ENCODE results near the gene CASP8. TPM values are rescaled to one million over a fixed set of nuclear protein-coding genes. Genes with fewer than 3 reads are reported as not detected.

Gene CASP8
- total RNA-seq, 1 experiment from 2014 or later: 33.4 TPM

- DNase-seq: no peak
- POLR2A ChIA-PET: no interaction called here
- H3K4me3 ChIP-seq (ENCODE audit: low read depth, low read length): no peak overlapping the region
- H3K27me3 ChIP-seq (replicated peaks; ENCODE audit: control insufficient read depth, insufficient read depth, low read length): no peaks in the 10 kb centered on the region
- BruUV-seq (replicated peaks): no TSS peak
- Mint-ChIP-seq H3K4me1 (ENCODE audit: low read depth, unreplicated experiment) (no peaks in the 10 kb centered on the region), H3K36me3 (ENCODE audit: insufficient read depth, unreplicated experiment) (peaks cover 33% of the 10 kb centered on the region), H3K4me3 (ENCODE audit: unreplicated experiment) (no peak overlapping the region), H3K9me3 (ENCODE audit: unreplicated experiment) (no peaks in the 10 kb centered on the region), H3K27ac (ENCODE audit: unreplicated experiment) (no peak overlapping the region), H3K27me3 (ENCODE audit: insufficient read depth, unreplicated experiment) (no peaks in the 10 kb centered on the region)
- CTCF ChIA-PET: no interaction called here
- TF ChIP-seq CTCF (IDR thresholded peaks at IDR 0.05; ENCODE audit: insufficient read depth in 1 of 2, low read depth in 1 of 2, low read length in 1 of 2, severe bottlenecking in 1 of 2, unreplicated experiment in 1 of 2): no peak
- H3K4me1 ChIP-seq: no peaks in the 10 kb centered on the region
- no peaks in the 10 kb centered on the region for H3K36me3 ChIP-seq (ENCODE audit: control insufficient read depth, insufficient read depth, low read length)
- H3K9me3 ChIP-seq: no peaks in the 10 kb centered on the region
- intact Hi-C loops (cut with micrococcal nuclease; ENCODE audit: unreplicated experiment): no loop called here
Measured at GRCh38 chr2:201275069-201275468, 14.7 kb downstream of the CASP8 start.

GRCh38 chr2:201275990-201276389 lies 15.7 kb downstream of the CASP8 start:
- Histone ChIP-seq H3K4me3 (ENCODE audit: low read depth, low read length) (no peak overlapping the region), H3K36me3 (ENCODE audit: control insufficient read depth, insufficient read depth, low read length) (no peaks in the 10 kb centered on the region), H3K27me3 (replicated peaks; ENCODE audit: control insufficient read depth, insufficient read depth, low read length) (no peaks in the 10 kb centered on the region), H3K9me3 (no peaks in the 10 kb centered on the region), H3K4me1 (no peaks in the 10 kb centered on the region)
- Mint-ChIP-seq H3K36me3 (ENCODE audit: insufficient read depth, unreplicated experiment) (peaks cover 43% of the 10 kb centered on the region), H3K4me1 (ENCODE audit: low read depth, unreplicated experiment) (no peaks in the 10 kb centered on the region), H3K9me3 (ENCODE audit: unreplicated experiment) (no peaks in the 10 kb centered on the region), H3K27me3 (ENCODE audit: insufficient read depth, unreplicated experiment) (no peaks in the 10 kb centered on the region), H3K27ac (ENCODE audit: unreplicated experiment) (no peak overlapping the region), H3K4me3 (ENCODE audit: unreplicated experiment) (no peak overlapping the region)
- POLR2A ChIA-PET: no interaction called here
- intact Hi-C loops (cut with micrococcal nuclease; ENCODE audit: unreplicated experiment): no loop called here
- CTCF ChIA-PET: no interaction called here
- no TSS peak for BruUV-seq (replicated peaks)
- no peak for DNase-seq
- no peak for TF ChIP-seq CTCF (IDR thresholded peaks at IDR 0.05; ENCODE audit: insufficient read depth in 1 of 2, low read depth in 1 of 2, low read length in 1 of 2, severe bottlenecking in 1 of 2, unreplicated experiment in 1 of 2)

- no peaks in the 10 kb centered on the region for H3K27me3 ChIP-seq (replicated peaks; ENCODE audit: control insufficient read depth, insufficient read depth, low read length)
- Mint-ChIP-seq H3K4me3 (ENCODE audit: unreplicated experiment) (no peak overlapping the region), H3K9me3 (ENCODE audit: unreplicated experiment) (no peaks in the 10 kb centered on the region), H3K27ac (ENCODE audit: unreplicated experiment) (no peak overlapping the region), H3K36me3 (ENCODE audit: insufficient read depth, unreplicated experiment) (peaks cover 46% of the 10 kb centered on the region), H3K27me3 (ENCODE audit: insufficient read depth, unreplicated experiment) (no peaks in the 10 kb centered on the region), H3K4me1 (ENCODE audit: low read depth, unreplicated experiment) (no peaks in the 10 kb centered on the region)
- H3K4me1 ChIP-seq: no peaks in the 10 kb centered on the region
- intact Hi-C loops (cut with micrococcal nuclease; ENCODE audit: unreplicated experiment): no loop called here
- DNase-seq: no peak
- BruUV-seq (replicated peaks): no TSS peak
- ChIA-PET CTCF (no interaction called here), POLR2A (no interaction called here)
- H3K36me3 ChIP-seq (ENCODE audit: control insufficient read depth, insufficient read depth, low read length): no peaks in the 10 kb centered on the region
- H3K9me3 ChIP-seq: peaks cover 3% of the 10 kb centered on the region; the same call in 1 of the 2 replicates
- H3K4me3 ChIP-seq (ENCODE audit: low read depth, low read length): no peak overlapping the region
- no peak for TF ChIP-seq CTCF (IDR thresholded peaks at IDR 0.05; ENCODE audit: insufficient read depth in 1 of 2, low read depth in 1 of 2, low read length in 1 of 2, severe bottlenecking in 1 of 2, unreplicated experiment in 1 of 2)
Measured at GRCh38 chr2:201276511-201276910, 16.2 kb downstream of the CASP8 start.

Data from Caco-2 (cell line).